Adipocyte (in vitro differentiated cells): ENCODE measurements around the gene STT3B.
"Not testable (repeated sequence)": the region's sequence is repeated elsewhere in the genome, so short reads cannot be mapped to it uniquely, and the experiment has no call there.

ENCODE experiments used
- DNase-seq: peaks from one replicate; pipeline ENCODE4 v3.0.0-alpha.2; 2015; ENCODE audit warnings: low read depth
- H3K27me3 ChIP-seq: replicated peaks from 2 replicates; pipeline ENCODE4 v1.7.0; 2013; ENCODE audit warnings: mild to moderate bottlenecking, low read length, moderate library complexity; ENCODE audit not compliant: control insufficient read depth, insufficient read depth
- H3K36me3 ChIP-seq: 2 replicates; pipeline ENCODE4 v1.7.0; 2013; ENCODE audit warnings: low read length, mild to moderate bottlenecking, moderate library complexity; ENCODE audit not compliant: control insufficient read depth, insufficient read depth, severe bottlenecking
- H3K4me1 ChIP-seq: 2 replicates; pipeline ENCODE4 v1.7.0; 2013; ENCODE audit warnings: mild to moderate bottlenecking, low read length, moderate library complexity; ENCODE audit not compliant: control insufficient read depth, insufficient read depth
- H3K4me3 ChIP-seq: 2 replicates; pipeline ENCODE4 v1.7.0; 2013; ENCODE audit warnings: mild to moderate bottlenecking, low read length, moderate library complexity
- H3K9ac ChIP-seq: 2 replicates; pipeline ENCODE4 v1.7.0; 2013; ENCODE audit warnings: mild to moderate bottlenecking, low read length, moderate library complexity
- H3K9me3 ChIP-seq: 2 replicates; pipeline ENCODE4 v1.7.0; 2013; ENCODE audit warnings: mild to moderate bottlenecking, low read length, moderate library complexity; ENCODE audit not compliant: control insufficient read depth

Gene STT3B

GRCh38 chr3:31576521-31576920 lies 43.8 kb downstream of the STT3B start:
- Histone ChIP-seq H3K36me3 (peaks cover 7% of the 10 kb centered on the region), H3K4me1 (peaks cover 2% of the 10 kb centered on the region)

GRCh38 chr3:31577232-31577631 lies 44.5 kb downstream of the STT3B start:
- DNase-seq = no peak
- no peak overlapping the region for H3K9ac ChIP-seq
- H3K27me3 ChIP-seq = no peaks in the 10 kb centered on the region
- no peaks in the 10 kb centered on the region for H3K9me3 ChIP-seq
- H3K36me3 ChIP-seq = peaks cover 7% of the 10 kb centered on the region
- peaks cover 8% of the 10 kb centered on the region for H3K4me1 ChIP-seq
- no peak overlapping the region for H3K4me3 ChIP-seq

More at GRCh38 chr3:31576521-31576920, 43.8 kb downstream of the STT3B start:
- Histone ChIP-seq H3K9ac (no peak overlapping the region), H3K27me3 (no peaks in the 10 kb centered on the region), H3K9me3 (no peaks in the 10 kb centered on the region), H3K4me3 (no peak overlapping the region)
- no peak for DNase-seq

GRCh38 chr3:31579828-31580227 lies 47.1 kb downstream of the STT3B start:
- H3K9ac ChIP-seq = no peak overlapping the region
- H3K36me3 ChIP-seq = peaks cover 17% of the 10 kb centered on the region
- no peaks in the 10 kb centered on the region for H3K27me3 ChIP-seq
- H3K4me1 ChIP-seq = peaks cover 8% of the 10 kb centered on the region
- no peak for DNase-seq
- H3K9me3 ChIP-seq = no peaks in the 10 kb centered on the region
- H3K4me3 ChIP-seq = no peak overlapping the region

- H3K4me3 ChIP-seq = no peak overlapping the region
- DNase-seq = no peak
- H3K27me3 ChIP-seq = no peaks in the 10 kb centered on the region
- H3K4me1 ChIP-seq = peaks cover 8% of the 10 kb centered on the region
- no peak overlapping the region for H3K9ac ChIP-seq
- no peaks in the 10 kb centered on the region for H3K9me3 ChIP-seq
- H3K36me3 ChIP-seq = peaks cover 19% of the 10 kb centered on the region
Measured at GRCh38 chr3:31580645-31581044, 47.9 kb downstream of the STT3B start.

- H3K36me3 ChIP-seq = peaks cover 20% of the 10 kb centered on the region
- H3K9ac ChIP-seq = no peak overlapping the region
- H3K9me3 ChIP-seq = no peaks in the 10 kb centered on the region
- peaks cover 8% of the 10 kb centered on the region for H3K4me1 ChIP-seq
- no peaks in the 10 kb centered on the region for H3K27me3 ChIP-seq
- peak; percentile 8 for DNase-seq
- H3K4me3 ChIP-seq = peak overlapping the region; percentile 29
Measured at GRCh38 chr3:31581660-31582059, 48.9 kb downstream of the STT3B start.

- DNase-seq = no peak
- no peaks in the 10 kb centered on the region for H3K4me1 ChIP-seq
- no peak overlapping the region for H3K9ac ChIP-seq
- peaks cover 13% of the 10 kb centered on the region for H3K9me3 ChIP-seq
- H3K36me3 ChIP-seq = peaks cover 25% of the 10 kb centered on the region
- no peak overlapping the region for H3K4me3 ChIP-seq
- no peaks in the 10 kb centered on the region for H3K27me3 ChIP-seq
Measured at GRCh38 chr3:31589228-31589627, 56.5 kb downstream of the STT3B start.

- Histone ChIP-seq H3K4me1 (no peaks in the 10 kb centered on the region), H3K36me3 (peaks cover 28% of the 10 kb centered on the region), H3K4me3 (no peak overlapping the region), H3K9me3 (peaks cover 13% of the 10 kb centered on the region), H3K9ac (no peak overlapping the region), H3K27me3 (no peaks in the 10 kb centered on the region)
- no peak for DNase-seq
Measured at GRCh38 chr3:31590650-31591049, 57.9 kb downstream of the STT3B start.

GRCh38 chr3:31592764-31593163 lies 60.0 kb downstream of the STT3B start:
- no peak for DNase-seq
- Histone ChIP-seq H3K4me1 (no peaks in the 10 kb centered on the region), H3K9me3 (peaks cover 13% of the 10 kb centered on the region), H3K27me3 (no peaks in the 10 kb centered on the region), H3K36me3 (peaks cover 30% of the 10 kb centered on the region), H3K9ac (no peak overlapping the region), H3K4me3 (no peak overlapping the region)

- Histone ChIP-seq H3K4me3 (no peak overlapping the region), H3K36me3 (peaks cover 31% of the 10 kb centered on the region), H3K9me3 (no peaks in the 10 kb centered on the region), H3K27me3 (no peaks in the 10 kb centered on the region), H3K4me1 (no peaks in the 10 kb centered on the region), H3K9ac (no peak overlapping the region)
- no peak for DNase-seq
Measured at GRCh38 chr3:31596176-31596575, 63.5 kb downstream of the STT3B start.

- Histone ChIP-seq H3K27me3 (no peaks in the 10 kb centered on the region), H3K9me3 (no peaks in the 10 kb centered on the region), H3K4me3 (no peak overlapping the region), H3K4me1 (no peaks in the 10 kb centered on the region), H3K36me3 (peaks cover 18% of the 10 kb centered on the region), H3K9ac (no peak overlapping the region)
- no peak for DNase-seq
Measured at GRCh38 chr3:31600431-31600830, 67.7 kb downstream of the STT3B start.

- H3K36me3 ChIP-seq = peaks cover 16% of the 10 kb centered on the region
Measured at GRCh38 chr3:31605333-31605732, 72.6 kb downstream of the STT3B start.

GRCh38 chr3:31606453-31606852 lies 73.7 kb downstream of the STT3B start:
- Histone ChIP-seq H3K9me3 (peaks cover 7% of the 10 kb centered on the region), H3K4me3 (no peak overlapping the region), H3K36me3 (peaks cover 7% of the 10 kb centered on the region)

More at GRCh38 chr3:31605333-31605732, 72.6 kb downstream of the STT3B start:
- not testable (repeated sequence) for H3K4me1 ChIP-seq, H3K9ac ChIP-seq, H3K4me3 ChIP-seq, H3K27me3 ChIP-seq, DNase-seq, H3K9me3 ChIP-seq

More at GRCh38 chr3:31606453-31606852, 73.7 kb downstream of the STT3B start:
- Histone ChIP-seq H3K27me3 (no peaks in the 10 kb centered on the region), H3K4me1 (no peaks in the 10 kb centered on the region), H3K9ac (no peak overlapping the region)
- no peak for DNase-seq
